ENCODE results near the gene PBX3. TPM values are rescaled to one million over a fixed set of nuclear protein-coding genes. Genes with fewer than 3 reads are reported as not detected.

PBX3 gene
- total RNA-seq, 6 experiments from 2014 or later, result 13.0 to 20.2 (median 15.0) TPM

DNA sequence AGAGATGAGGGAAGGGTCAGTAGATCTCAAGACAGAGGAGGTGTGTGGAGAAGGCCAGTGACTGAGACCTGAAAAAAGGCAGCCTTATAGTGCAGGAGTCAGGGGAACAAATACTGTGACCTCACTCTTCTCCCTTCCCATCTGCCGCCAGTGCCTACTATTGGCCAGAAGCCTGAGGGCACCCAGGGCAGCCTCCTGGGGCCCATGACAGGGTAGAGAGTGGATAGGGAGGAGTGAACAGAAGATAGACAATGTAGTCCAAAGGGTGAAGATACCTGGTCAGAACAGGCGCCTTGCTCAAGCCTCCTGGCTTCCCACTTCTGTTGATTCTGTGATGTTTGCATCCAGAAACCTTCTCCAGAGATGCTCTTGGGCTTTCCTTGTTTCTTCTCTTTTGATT lies 196.7 kb downstream of the PBX3 start:
- no peak for TF ChIP-seq POLR2A (IDR thresholded peaks at IDR 0.05)
- TF ChIP-seq, protein P1, sequence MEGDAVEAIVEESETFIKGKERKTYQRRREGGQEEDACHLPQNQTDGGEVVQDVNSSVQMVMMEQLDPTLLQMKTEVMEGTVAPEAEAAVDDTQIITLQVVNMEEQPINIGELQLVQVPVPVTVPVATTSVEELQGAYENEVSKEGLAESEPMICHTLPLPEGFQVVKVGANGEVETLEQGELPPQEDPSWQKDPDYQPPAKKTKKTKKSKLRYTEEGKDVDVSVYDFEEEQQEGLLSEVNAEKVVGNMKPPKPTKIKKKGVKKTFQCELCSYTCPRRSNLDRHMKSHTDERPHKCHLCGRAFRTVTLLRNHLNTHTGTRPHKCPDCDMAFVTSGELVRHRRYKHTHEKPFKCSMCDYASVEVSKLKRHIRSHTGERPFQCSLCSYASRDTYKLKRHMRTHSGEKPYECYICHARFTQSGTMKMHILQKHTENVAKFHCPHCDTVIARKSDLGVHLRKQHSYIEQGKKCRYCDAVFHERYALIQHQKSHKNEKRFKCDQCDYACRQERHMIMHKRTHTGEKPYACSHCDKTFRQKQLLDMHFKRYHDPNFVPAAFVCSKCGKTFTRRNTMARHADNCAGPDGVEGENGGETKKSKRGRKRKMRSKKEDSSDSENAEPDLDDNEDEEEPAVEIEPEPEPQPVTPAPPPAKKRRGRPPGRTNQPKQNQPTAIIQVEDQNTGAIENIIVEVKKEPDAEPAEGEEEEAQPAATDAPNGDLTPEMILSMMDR (IDR thresholded peaks at IDR 0.05), result no peak
- WGBS (ENCODE audit: insufficient coverage, low coverage, low lambda C conversion rate, missing lambda C conversion rate), result 57% methylated on average over 1 of the region's 2 CpGs
- H3K9me3 ChIP-seq, result no peaks in the 10 kb centered on the region
- no peak overlapping the region for H3K4me3 ChIP-seq
- intact Hi-C loops (cut with DNase I), result no loop called here
- DNase-seq (no peak), ATAC-seq (peak in 1 of 4 donors; percentile 32)
- H3K36me3 ChIP-seq, result no peaks in the 10 kb centered on the region
- no peak overlapping the region for H3K27ac ChIP-seq
- H3K27me3 ChIP-seq, result no peaks in the 10 kb centered on the region
- H3K4me1 ChIP-seq, result no peaks in the 10 kb centered on the region

DNA sequence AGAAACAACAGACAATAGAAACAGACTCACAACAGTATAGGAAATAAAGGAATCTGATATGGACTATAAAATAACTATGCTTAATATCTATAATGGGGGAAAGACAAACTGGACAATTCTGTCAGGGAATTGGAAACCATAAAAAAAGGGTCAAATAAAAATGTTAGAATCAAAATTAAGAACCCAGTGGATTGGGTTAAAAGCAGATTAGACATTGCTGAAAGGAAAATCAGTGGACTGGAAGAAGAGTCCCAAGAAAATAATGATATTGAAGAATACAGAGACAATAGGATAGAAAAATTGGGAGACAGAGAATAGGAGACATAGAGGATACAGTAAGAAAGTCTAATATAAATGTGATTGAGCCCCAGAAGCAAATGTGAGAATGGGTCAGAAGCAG lies 199.2 kb downstream of the PBX3 start:
- DNase-seq, result no peak
- no peaks in the 10 kb centered on the region for H3K27me3 ChIP-seq
- no peak overlapping the region for H3K27ac ChIP-seq
- no peaks in the 10 kb centered on the region for H3K36me3 ChIP-seq
- intact Hi-C loops (cut with DNase I), result no loop called here
- H3K4me1 ChIP-seq, result peaks cover 0 to under 1% (median 0%) of the 10 kb centered on the region in 4 donors
- no peak for ATAC-seq
- TF ChIP-seq, protein P1 (IDR thresholded peaks at IDR 0.05), result no peak
- TF ChIP-seq POLR2A (IDR thresholded peaks at IDR 0.05), result no peak
- H3K4me3 ChIP-seq, result no peak overlapping the region
- H3K9me3 ChIP-seq, result no peaks in the 10 kb centered on the region

DNA sequence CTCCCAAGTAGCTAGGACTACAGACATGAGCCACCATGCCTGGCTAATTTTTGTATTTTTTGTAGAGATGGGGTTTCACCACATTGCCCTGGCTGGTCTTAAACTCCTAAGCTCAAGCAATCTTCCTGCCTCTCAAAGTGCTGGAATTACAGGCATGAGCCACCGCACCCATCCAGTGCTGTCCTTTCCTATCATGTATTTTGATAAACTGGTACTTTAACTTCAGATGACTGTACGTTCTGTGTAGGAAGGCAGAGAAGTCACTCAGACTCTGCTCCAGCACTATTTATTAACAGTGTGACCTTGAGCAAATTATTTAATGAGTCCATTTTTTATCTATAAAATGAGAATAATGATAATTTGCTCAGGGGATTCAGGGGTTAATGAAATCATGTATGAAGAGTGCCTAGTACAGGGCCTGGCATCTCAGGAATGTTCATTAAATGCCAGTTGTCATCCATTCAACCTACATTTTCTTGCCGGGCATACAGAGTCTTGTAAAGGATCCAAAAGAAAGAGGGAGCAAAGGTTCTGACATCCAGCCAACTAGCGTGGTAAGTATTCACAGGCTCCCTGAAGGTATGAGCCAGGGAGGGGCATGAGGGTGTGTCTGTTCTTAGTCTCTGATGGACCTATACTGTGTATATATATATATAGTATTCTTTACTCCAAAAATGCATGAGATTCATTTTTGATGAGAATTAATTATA lies 201.9 kb downstream of the PBX3 start:
- H3K27ac ChIP-seq, result no peak overlapping the region
- ATAC-seq (no peak), DNase-seq (no peak)
- intact Hi-C loops (cut with DNase I), result no loop called here
- no peak overlapping the region for H3K4me3 ChIP-seq
- H3K36me3 ChIP-seq, result no peaks in the 10 kb centered on the region
- TF ChIP-seq, protein P1 (IDR thresholded peaks at IDR 0.05), result no peak
- H3K4me1 ChIP-seq, result peaks cover 0 to 24% (median 0%) of the 10 kb centered on the region in 4 donors
- H3K9me3 ChIP-seq, result no peaks in the 10 kb centered on the region
- WGBS (ENCODE audit: insufficient coverage, low coverage, low lambda C conversion rate, missing lambda C conversion rate), result 61% methylated on average over 4 of the region's 4 CpGs
- H3K27me3 ChIP-seq, result no peaks in the 10 kb centered on the region

DNA sequence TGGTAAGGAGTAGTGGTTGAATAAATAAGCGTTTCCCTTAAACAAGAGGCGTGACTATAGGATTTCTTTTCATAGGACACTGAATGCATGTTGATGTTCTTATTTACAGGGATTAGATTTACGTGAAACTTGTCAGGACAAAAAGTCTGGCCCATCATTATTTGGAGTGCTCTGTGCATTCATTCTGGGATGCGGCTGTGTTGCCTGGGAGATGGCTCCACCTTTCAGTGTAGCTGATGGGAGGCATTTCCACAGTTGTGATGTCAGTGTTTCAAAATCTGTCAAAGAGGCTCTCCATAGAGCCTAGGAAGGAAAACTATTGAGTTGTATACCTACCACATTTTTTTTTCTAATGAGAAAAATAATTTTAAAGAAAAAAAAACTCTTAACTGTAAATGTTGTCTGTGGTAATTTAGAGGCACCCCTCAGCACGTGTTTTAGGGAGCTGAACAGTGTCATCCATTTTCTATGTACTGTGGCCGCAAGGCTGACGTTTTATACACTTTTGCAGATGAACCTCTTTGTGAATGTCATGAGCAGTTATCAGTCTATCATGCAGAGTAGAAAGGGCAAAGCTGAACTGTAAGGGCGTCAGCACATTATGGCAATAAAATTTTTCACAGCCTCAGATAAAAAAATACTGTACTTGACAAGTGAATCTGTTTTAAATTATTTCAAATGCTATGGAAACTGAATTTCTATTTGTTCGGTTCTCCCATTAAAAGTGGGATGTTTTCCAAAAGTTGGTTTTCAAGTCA lies 202.7 kb downstream of the PBX3 start:
- no peak for DNase-seq
- WGBS (ENCODE audit: insufficient coverage, low coverage, low lambda C conversion rate, missing lambda C conversion rate), result 89% methylated on average over 9 of the region's 9 CpGs

More for the DNA sequence above, 202.7 kb downstream of the PBX3 start:
- peaks cover 0 to 29% (median 0%) of the 10 kb centered on the region in 4 donors for H3K4me1 ChIP-seq
- H3K27ac ChIP-seq, result no peak overlapping the region
- TF ChIP-seq POLR2A (IDR thresholded peaks at IDR 0.05), result no peak
- TF ChIP-seq, protein P1 (IDR thresholded peaks at IDR 0.05), result no peak
- H3K36me3 ChIP-seq, result no peaks in the 10 kb centered on the region
- intact Hi-C loops (cut with DNase I), result no loop called here
- no peaks in the 10 kb centered on the region for H3K27me3 ChIP-seq
- H3K4me3 ChIP-seq, result no peak overlapping the region
- H3K9me3 ChIP-seq, result no peaks in the 10 kb centered on the region
- no peak for ATAC-seq
